Keratinocyte (primary cell): Measurements from ENCODE around the gene FEZF1. TPM values are rescaled to one million over a fixed set of nuclear protein-coding genes. Genes with fewer than 3 reads are reported as not detected.

Experiments used
- DNase-seq: peaks from one replicate; pipeline ENCODE4 v3.0.0-alpha.2; 2011; ENCODE audit warnings: low read depth, missing footprints, low spot score
- FAIRE-seq: peaks from 2 replicates; lab custom pipeline; 2011; peaks lifted over from hg19 to GRCh38; lab: Jason Lieb, UNC
- H2AFZ ChIP-seq: 2 replicates; pipeline ENCODE4 v1.6.0; 2012; ENCODE audit warnings: low read length, control low read depth, inconsistent platforms; ENCODE audit not compliant: control insufficient read depth
- H3K27ac ChIP-seq: 2 replicates; pipeline ENCODE4 v1.5.1; 2011; ENCODE audit warnings: low read length; ENCODE audit not compliant: control insufficient read depth, insufficient read depth
- H3K27me3 ChIP-seq: 3 replicates; pipeline ENCODE4 v1.6.0; 2011; ENCODE audit warnings: low read length; ENCODE audit not compliant: control insufficient read depth, insufficient read depth; ENCODE audit errors: extremely low read depth
- H3K36me3 ChIP-seq, 2 experiments: 2 replicates in 1 of 2; 3 replicates in 1 of 2; pipeline ENCODE4 v1.5.1; 2011; ENCODE audit warnings: low read length in 2 of 2, mild to moderate bottlenecking in 1 of 2; ENCODE audit not compliant: control insufficient read depth in 2 of 2, insufficient read depth in 2 of 2; ENCODE audit errors: extremely low read depth in 1 of 2
- H3K4me1 ChIP-seq: 3 replicates; pipeline ENCODE4 v1.5.1; 2011; ENCODE audit warnings: low read length; ENCODE audit not compliant: control insufficient read depth, insufficient read depth; ENCODE audit errors: extremely low read depth
- H3K4me2 ChIP-seq: 3 replicates; pipeline ENCODE4 v1.6.0; 2011; ENCODE audit warnings: low read depth, low read length; ENCODE audit not compliant: control insufficient read depth, insufficient read depth; ENCODE audit errors: extremely low read depth
- H3K4me3 ChIP-seq, 3 experiments: fragments of 200-600 bp in 1 of 3; sonication (generic) in 1 of 3; 2 replicates in 2 of 3; 3 replicates in 1 of 3; pipeline ENCODE4 v1.5.1; 2011 to 2016; ENCODE audit warnings: low read length in 3 of 3, mild to moderate bottlenecking in 3 of 3, control low read depth in 2 of 3, inconsistent platforms in 1 of 3, low read depth in 1 of 3, mixed read lengths in 1 of 3, mixed run types in 1 of 3, moderate library complexity in 1 of 3; ENCODE audit not compliant: control insufficient read depth in 2 of 3, insufficient read depth in 2 of 3; ENCODE audit errors: extremely low read depth in 1 of 3
- H3K79me2 ChIP-seq: 2 replicates; pipeline ENCODE4 v1.6.0; 2012; ENCODE audit warnings: low read length; ENCODE audit not compliant: control insufficient read depth, insufficient read depth
- H3K9ac ChIP-seq: 3 replicates; pipeline ENCODE4 v1.6.0; 2011; ENCODE audit warnings: low read length; ENCODE audit not compliant: control insufficient read depth, insufficient read depth; ENCODE audit errors: extremely low read depth
- H3K9me1 ChIP-seq: 3 replicates; pipeline ENCODE4 v1.6.0; 2011; ENCODE audit warnings: low read length; ENCODE audit not compliant: control insufficient read depth, insufficient read depth; ENCODE audit errors: extremely low read depth
- H3K9me3 ChIP-seq: 2 replicates; pipeline ENCODE4 v1.5.1; 2012; ENCODE audit warnings: low read depth, low read length; ENCODE audit not compliant: control insufficient read depth
- H4K20me1 ChIP-seq: 3 replicates; pipeline ENCODE4 v1.6.0; 2011; ENCODE audit warnings: low read length; ENCODE audit not compliant: control insufficient read depth, insufficient read depth; ENCODE audit errors: extremely low read depth
- CTCF ChIP-seq, 3 experiments: IDR thresholded peaks in 1 of 3; conservative IDR thresholded peaks in 1 of 3; optimal IDR thresholded peaks in 1 of 3; 2 replicates in 2 of 3; 3 replicates in 1 of 3; pipeline versions ENCODE3 to v1.5.1; 2011; ENCODE audit warnings: low read length in 3 of 3, mild to moderate bottlenecking in 3 of 3, moderate library complexity in 2 of 3, control low read depth in 1 of 3, inconsistent platforms in 1 of 3; ENCODE audit not compliant: insufficient read depth in 2 of 3; ENCODE audit errors: extremely low read depth in 1 of 3
- EZH2 ChIP-seq: IDR thresholded peaks from one replicate; pipeline ENCODE4 v1.6.1; 2012; ENCODE audit warnings: inconsistent platforms, mild to moderate bottlenecking, low read length, moderate library complexity
- dilution Hi-C: fragments of 300-500 bp; cut with MboI; formaldehyde crosslinking; loops from one replicate; pipeline ENCODE4 v1.7.0; 2020; ENCODE audit warnings: low sequenced_read_pairs; ENCODE audit not compliant: extremely low pct_ligation_motif_present
- polyA plus RNA-seq, 5 experiments: library from polyadenylated mRNA; depleted of rRNA in 3 of 5; stranded (reverse) in 3 of 5; stranded (forward) in 1 of 5; unstranded in 1 of 5; fragments of >200 nt; gene quantifications; 1 replicate in 1 of 5; 2 replicates in 3 of 5; 3 replicates in 1 of 5; pipeline versions ENCODE4 v1.2.1 to v1.2.3, GENCODE V29; 2011 to 2012; ENCODE audit warnings: missing spikeins in 2 of 5, low read depth in 1 of 5, low replicate concordance in 1 of 5

Gene FEZF1
- polyA plus RNA-seq, 1 donor (not counting 4 experiments of a cell fraction or from before 2014, with no cell fraction given), result not detected

DNA sequence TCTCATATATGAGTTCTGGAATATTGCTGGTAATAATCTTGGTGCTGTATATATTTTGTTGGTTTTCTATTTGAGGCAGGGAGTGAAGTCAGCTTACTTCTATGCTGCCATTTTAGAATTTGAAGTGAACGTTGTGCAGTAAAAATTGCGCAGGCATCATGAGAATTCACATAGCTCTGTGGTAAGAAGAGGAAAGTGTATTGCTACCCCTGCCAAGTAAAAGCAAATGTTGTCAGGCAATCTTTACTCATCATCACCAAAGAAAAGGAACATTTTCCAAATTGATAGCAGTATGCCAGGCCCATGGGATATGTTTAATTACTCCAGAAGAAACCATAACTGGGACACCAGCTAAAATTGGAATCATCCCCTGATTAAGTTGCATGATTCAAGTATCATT lies 13.4 kb downstream of the FEZF1 start:
- dilution Hi-C loops, result no loop called here
- Histone ChIP-seq H3K27ac (no peak overlapping the region), H3K79me2 (no peaks in the 10 kb centered on the region), H3K27me3 (no peaks in the 10 kb centered on the region), H3K4me2 (no peak overlapping the region), H4K20me1 (no peaks in the 10 kb centered on the region), H3K9ac (no peak overlapping the region), H3K9me3 (no peaks in the 10 kb centered on the region), H2AFZ (no peak overlapping the region), H3K4me3 (no peak overlapping the region), H3K36me3 (no peaks in the 10 kb centered on the region), H3K9me1 (no peaks in the 10 kb centered on the region), H3K4me1 (no peaks in the 10 kb centered on the region)
- no peak for TF ChIP-seq EZH2
- no peak for TF ChIP-seq CTCF (optimal IDR thresholded peaks at IDR 0.05 in 1 of 3, IDR thresholded peaks at IDR 0.05 in 1 of 3, conservative IDR thresholded peaks at IDR 0.05 in 1 of 3; ENCODE audit: extremely low read depth in 1 of 3, insufficient read depth in 2 of 3, low read length in 3 of 3)
- FAIRE-seq, result no peak
- DNase-seq, result no peak

DNA sequence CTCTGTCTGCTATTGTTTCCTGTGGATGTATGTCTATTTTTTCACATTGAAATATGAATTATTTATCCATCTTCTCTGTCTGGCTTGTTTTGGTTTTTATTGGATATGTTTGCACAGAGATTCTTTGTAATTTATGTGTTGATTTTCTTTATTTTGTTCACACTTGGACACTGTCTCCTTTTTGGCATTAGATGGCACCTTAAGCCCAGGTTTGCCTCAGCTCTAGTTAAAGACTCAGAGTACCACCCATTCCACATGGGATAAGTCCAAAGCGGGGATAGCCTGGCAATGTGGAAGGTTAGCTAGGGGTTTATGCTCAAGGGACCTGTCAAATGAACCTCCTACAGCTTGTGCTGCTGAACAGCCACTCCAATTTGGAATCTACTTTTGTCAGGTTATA lies 14.1 kb downstream of the FEZF1 start:
- Histone ChIP-seq H2AFZ (no peak overlapping the region), H3K9me3 (no peaks in the 10 kb centered on the region), H3K4me3 (no peak overlapping the region), H3K4me2 (no peak overlapping the region), H3K9ac (no peak overlapping the region), H3K36me3 (no peaks in the 10 kb centered on the region), H3K4me1 (no peaks in the 10 kb centered on the region), H3K27ac (no peak overlapping the region), H4K20me1 (no peaks in the 10 kb centered on the region), H3K27me3 (no peaks in the 10 kb centered on the region), H3K79me2 (no peaks in the 10 kb centered on the region), H3K9me1 (no peaks in the 10 kb centered on the region)
- no peak for TF ChIP-seq CTCF (optimal IDR thresholded peaks at IDR 0.05 in 1 of 3, IDR thresholded peaks at IDR 0.05 in 1 of 3, conservative IDR thresholded peaks at IDR 0.05 in 1 of 3; ENCODE audit: extremely low read depth in 1 of 3, insufficient read depth in 2 of 3, low read length in 3 of 3)
- no peak for TF ChIP-seq EZH2
- no peak for DNase-seq
- no peak for FAIRE-seq
- dilution Hi-C loops, result no loop called here
